Inferior parietal cortex (tissue), 1 donor: ENCODE data around the gene DOCK11.
"Not testable (repeated sequence)": the region's sequence is repeated elsewhere in the genome, so short reads cannot be mapped to it uniquely, and the experiment has no call there.

ENCODE experiments used
- DNase-seq: peaks from one replicate; pipeline ENCODE4 v3.0.0-alpha.2; 2016; ENCODE audit errors: extremely low spot score

DOCK11 gene

GRCh38 chrX:118694638-118695037 lies 199.0 kb downstream of the DOCK11 start:
- DNase-seq, result no peak

DNA sequence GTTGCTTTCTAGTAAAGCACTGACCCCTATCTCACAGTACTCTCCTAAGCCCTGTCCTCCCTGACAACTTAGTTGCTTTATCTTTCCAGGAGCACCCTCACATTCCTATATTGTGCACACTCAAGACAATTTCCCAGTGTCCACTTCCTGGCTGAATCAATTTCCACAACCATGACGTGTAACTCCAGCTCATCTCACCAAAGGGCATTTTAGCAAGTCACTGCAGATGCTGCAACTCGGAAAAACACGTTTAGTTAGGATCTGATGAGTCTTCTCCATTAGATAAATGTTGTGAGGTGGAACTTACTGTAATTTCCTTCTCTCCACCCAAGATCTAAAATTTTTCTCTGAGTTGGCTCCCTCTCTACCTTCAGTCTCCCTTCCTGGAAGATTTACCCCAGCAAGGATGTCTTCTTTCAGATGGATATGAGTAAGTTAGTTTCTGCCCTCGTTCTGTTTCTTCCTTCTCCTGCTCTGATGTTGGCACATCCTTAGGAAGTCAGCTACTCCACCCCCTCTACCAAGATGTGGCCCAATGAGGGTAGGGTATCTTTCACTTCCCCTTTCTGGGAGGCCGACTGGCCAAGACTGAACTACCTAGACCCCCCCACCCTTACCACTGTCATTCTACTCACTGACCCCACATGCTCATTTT lies 203.0 kb downstream of the DOCK11 start:
- DNase-seq, result no peak

GRCh38 chrX:118702741-118703140 lies 207.1 kb downstream of the DOCK11 start:
- DNase-seq, result no peak

GRCh38 chrX:118706681-118707080 lies 211.1 kb downstream of the DOCK11 start:
- no peak for DNase-seq

DNA sequence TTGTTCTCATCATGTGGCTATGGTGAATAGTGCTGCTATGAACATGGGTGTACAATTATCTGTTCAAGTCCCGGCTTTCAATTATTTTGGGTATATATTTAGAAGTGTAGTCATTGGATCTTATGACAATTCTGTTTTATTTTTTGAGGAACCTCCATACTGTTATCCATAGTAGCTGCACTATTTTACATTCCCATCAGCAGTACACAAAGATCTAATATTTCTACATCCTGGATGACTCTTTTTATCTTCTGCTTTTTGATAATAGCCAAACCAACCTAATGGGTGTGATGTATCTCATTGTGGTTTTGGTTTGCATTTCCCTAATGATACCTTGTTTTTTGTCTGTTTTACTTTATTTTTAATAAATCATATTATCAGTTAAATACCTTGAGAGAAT lies 218.9 kb downstream of the DOCK11 start:
- no peak for DNase-seq

- not testable (repeated sequence) for DNase-seq
Observed at GRCh38 chrX:118715917-118716316, 220.3 kb downstream of the DOCK11 start.

GRCh38 chrX:118716833-118717232 lies 221.2 kb downstream of the DOCK11 start:
- not testable (repeated sequence) for DNase-seq

DNA sequence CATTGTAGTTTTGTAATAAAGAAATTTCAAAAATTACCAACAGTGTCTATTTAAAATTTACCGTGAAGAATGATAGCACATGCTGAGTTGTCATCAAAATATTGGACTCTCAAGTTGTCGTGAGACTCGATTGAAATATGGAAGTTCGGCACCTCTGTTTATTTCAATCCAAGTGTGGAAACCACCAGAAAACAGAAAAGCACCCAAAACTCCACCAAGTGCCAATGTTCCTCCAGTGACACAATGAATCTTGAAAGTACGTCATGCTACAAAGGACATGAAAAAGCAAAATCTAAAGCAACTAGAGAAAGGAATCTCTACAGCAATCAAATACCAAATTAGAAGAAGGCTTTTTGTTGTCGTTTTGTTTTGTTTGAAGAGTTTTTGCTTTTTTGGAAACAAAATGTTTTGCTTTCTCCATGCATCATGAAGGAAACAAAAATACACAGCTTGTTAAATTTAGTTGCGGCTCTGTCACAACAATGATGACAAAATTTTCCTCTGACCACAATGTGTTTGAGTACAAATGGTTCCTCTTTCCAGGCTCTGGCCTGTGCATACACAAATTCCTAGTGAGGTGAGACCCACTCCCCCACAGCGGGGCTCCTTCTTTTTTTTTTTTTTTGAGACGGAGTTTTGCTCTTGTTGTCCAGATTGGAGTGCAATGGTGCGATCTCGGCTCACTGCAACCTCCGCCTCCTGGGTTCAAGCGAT lies 222.2 kb downstream of the DOCK11 start:
- no peak for DNase-seq

DNA sequence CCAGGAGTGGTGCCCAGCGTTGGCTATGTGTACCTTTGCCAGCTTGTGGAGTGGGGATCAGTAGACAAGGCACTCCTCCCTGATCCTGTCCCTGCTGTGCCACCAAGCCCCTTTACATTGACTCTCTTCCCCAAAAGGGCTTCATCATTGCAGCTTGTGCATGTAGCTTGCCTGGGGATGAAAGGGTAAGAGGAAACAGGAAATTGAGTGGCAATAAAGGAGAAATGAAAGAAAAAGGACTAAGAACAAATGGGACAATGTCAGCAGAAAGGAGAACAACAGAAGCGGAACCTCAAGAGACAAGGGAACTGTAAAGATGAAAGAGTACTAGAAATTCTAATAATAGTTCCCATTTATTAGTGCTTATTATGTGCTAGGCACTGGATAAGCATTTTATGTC lies 223.1 kb downstream of the DOCK11 start:
- DNase-seq, result no peak

GRCh38 chrX:118720058-118720707 lies 224.6 kb downstream of the DOCK11 start:
- DNase-seq, result no peak

GRCh38 chrX:118723376-118723775 lies 227.8 kb downstream of the DOCK11 start:
- no peak for DNase-seq

DNA sequence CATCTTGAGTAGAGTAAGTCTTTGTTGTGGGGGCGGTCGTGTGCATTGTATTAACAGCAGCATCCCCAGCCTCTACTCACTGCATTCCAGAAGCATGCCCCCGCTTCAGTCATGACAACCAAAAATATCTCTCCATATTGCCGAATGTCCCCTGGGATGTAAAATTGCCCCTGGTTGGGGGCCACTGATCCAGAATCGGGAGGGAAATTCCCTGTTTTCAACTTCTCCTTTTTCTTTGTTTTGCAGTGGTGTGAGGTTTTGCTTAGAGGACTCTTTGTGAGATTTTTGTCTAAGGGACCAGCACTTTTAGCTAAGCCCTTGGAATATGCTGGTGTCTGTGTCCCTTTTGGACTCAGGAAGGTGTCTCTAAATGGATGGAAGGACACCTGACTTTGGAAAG lies 228.8 kb downstream of the DOCK11 start:
- no peak for DNase-seq

DNA sequence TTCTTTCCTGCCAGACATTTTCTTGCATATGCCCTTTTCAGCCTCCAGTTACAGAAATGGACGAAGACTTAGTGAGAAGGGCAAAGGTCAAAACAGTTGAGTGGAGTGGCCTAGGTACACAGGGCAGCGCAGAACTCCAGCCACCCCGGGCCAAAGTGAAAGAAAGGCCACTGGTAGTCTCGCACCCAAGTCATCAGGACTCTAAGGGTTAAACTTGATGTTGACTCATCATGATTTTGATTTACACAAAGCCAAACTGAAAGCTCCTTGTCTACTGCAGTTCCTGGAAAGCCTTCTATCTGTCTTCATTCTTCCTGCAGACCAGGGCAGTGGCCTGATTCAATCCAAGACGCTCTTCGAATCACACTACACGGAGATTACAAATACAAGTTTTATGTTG lies 229.2 kb downstream of the DOCK11 start:
- no peak for DNase-seq

GRCh38 chrX:118726396-118726795 lies 230.8 kb downstream of the DOCK11 start:
- DNase-seq, result no peak

DNA sequence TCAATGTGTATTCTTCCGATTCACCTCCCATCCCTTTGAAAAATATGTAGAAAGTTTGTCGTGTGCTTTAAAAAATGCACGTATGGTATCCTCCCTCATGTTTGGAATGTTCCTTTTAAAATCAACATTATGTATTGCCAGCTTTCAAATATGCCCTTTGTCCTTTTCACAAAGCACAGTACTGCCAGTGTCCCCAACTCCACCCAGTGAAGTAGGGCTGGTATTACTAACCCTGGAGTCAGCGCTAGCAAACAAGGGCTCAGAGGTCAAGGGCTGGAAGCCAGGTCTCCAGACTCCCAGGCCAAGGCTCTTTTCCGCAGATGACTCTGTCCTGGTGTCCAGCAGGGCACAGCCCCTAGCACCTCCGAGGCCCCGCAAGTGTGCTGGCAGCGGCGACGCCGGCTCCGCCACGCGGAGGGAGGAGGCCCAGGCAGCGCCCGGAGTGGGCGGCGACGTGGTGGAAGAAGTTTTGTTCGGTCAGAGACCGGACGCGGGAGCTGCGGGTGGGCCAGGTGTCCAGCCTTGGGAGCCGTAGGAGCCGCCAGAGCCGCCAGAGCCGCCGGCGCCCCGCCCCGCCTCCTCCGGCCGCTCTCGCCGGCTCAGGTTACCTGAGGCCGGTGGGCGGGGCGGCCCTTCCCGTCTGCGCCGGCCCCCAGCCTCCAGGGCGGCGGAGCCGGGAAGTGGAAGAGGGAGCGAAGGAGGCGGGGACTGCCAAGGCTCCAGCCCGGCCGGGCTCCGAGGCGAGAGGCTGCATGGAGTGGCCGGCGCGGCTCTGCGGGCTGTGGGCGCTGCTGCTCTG lies 231.5 kb downstream of the DOCK11 start, which contains the start of gene IL13RA1:
TSS of gene IL13RA1 (plus strand) at position 720 of the 799 bp plus-strand sequence. CDS start at position 753, 33 bp downstream.
- peak; percentile 13 for DNase-seq

- DNase-seq, result no peak
Observed at GRCh38 chrX:118727686-118728339, 232.2 kb downstream of the DOCK11 start.

- DNase-seq, result no peak
Observed at GRCh38 chrX:118729042-118729652, 233.5 kb downstream of the DOCK11 start.

GRCh38 chrX:118730500-118731247 lies 235.1 kb downstream of the DOCK11 start:
- DNase-seq, result no peak

GRCh38 chrX:118732551-118732950 lies 236.9 kb downstream of the DOCK11 start:
- not testable (repeated sequence) for DNase-seq

DNA sequence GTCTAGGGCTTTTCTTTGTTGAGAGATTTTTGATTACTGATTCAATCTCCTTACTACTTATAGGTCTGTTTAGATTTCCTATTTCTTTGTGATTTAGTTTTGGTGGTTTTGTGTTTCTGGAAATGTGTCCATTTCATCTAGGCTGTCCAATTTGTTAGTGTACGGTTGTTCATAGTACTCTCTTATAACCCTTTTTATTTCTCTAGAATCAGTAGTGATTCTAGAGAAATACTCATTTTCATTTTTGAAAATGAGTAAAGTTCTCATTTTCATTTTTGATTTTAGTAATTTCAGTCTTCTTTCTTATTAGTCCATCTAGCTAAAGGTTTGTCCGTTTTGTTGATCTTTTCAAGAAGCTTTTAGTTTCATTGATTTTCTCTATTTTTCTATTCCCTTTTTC lies 239.3 kb downstream of the DOCK11 start:
- no peak for DNase-seq
